Endothelial cell of umbilical vein (primary cell): ENCODE measurements around the gene SLC25A31. TPM values are rescaled to one million over a fixed set of nuclear protein-coding genes. Genes with fewer than 3 reads are reported as not detected.

Experiments
- BruUV-seq: library from RNA; stranded (reverse); fragments of 400-500 nt; replicated peaks from 2 replicates; lab custom pipeline; 2021; lab: Mats Ljungman, UMichigan
- CTCF ChIA-PET: fragments of 300-600, 350-600 bp; sonication (Branson Sonifier 250); formaldehyde crosslinking; loops from one replicate; lab custom pipeline; 2021; ENCODE audit warnings: antibody characterized with exemption, inconsistent platforms; lab: Charles Lee
- POLR2A ChIA-PET: fragments of 300-600, 350-600 bp; sonication (Branson Sonifier 250); formaldehyde crosslinking; loops from one replicate; lab custom pipeline; 2021; ENCODE audit warnings: antibody characterized with exemption, inconsistent platforms; lab: Charles Lee
- DNase-seq: peaks from one replicate; pipeline ENCODE4 v3.0.0-alpha.2; 2011; ENCODE audit warnings: low read depth, low spot score
- FAIRE-seq: peaks from 2 replicates; lab custom pipeline; 2011; peaks lifted over from hg19 to GRCh38; lab: Jason Lieb, UNC
- H2AFZ ChIP-seq: 2 replicates; pipeline ENCODE4 v1.6.0; 2012; ENCODE audit warnings: low read depth, low read length, control low read depth, inconsistent platforms
- H3K27ac ChIP-seq: 2 replicates; pipeline ENCODE4 v1.5.1; 2011; ENCODE audit warnings: low read depth, mild to moderate bottlenecking, control low read depth, low read length, moderate library complexity; ENCODE audit not compliant: insufficient read depth
- H3K27me3 ChIP-seq, 2 experiments: 2 replicates each; pipeline versions ENCODE4 v1.6.0 to v1.6.1; 2011; ENCODE audit warnings: low read length in 2 of 2, mixed read lengths in 1 of 2; ENCODE audit not compliant: control insufficient read depth in 2 of 2, insufficient read depth in 2 of 2
- H3K36me3 ChIP-seq, 2 experiments: 2 replicates in 1 of 2; 3 replicates in 1 of 2; pipeline ENCODE4 v1.5.1; 2011; ENCODE audit warnings: low read length in 2 of 2, mild to moderate bottlenecking in 1 of 2, moderate library complexity in 1 of 2; ENCODE audit not compliant: control insufficient read depth in 2 of 2, insufficient read depth in 2 of 2; ENCODE audit errors: extremely low read depth in 1 of 2
- H3K4me1 ChIP-seq: 3 replicates; pipeline ENCODE4 v1.5.1; 2011; ENCODE audit warnings: mild to moderate bottlenecking, low read length; ENCODE audit not compliant: control insufficient read depth, insufficient read depth; ENCODE audit errors: extremely low read depth
- H3K4me2 ChIP-seq: 2 replicates; pipeline ENCODE4 v1.6.1; 2011; ENCODE audit warnings: low read length, control low read depth, mixed read lengths; ENCODE audit not compliant: insufficient read depth
- H3K4me3 ChIP-seq, 3 experiments: fragments of 200-600 bp in 1 of 3; sonication (generic), shearing (Covaris generic) in 1 of 3; replicated peaks in 1 of 3; 2 replicates each; pipeline ENCODE4 v1.5.1; 2011 to 2016; ENCODE audit warnings: control low read depth in 3 of 3, low read length in 3 of 3, mild to moderate bottlenecking in 2 of 3, inconsistent platforms in 1 of 3, low read depth in 1 of 3, moderate library complexity in 1 of 3; ENCODE audit not compliant: insufficient read depth in 1 of 3
- H3K79me2 ChIP-seq: 2 replicates; pipeline ENCODE4 v1.6.0; 2012; ENCODE audit warnings: low read length, inconsistent platforms; ENCODE audit not compliant: control insufficient read depth, insufficient read depth
- H3K9ac ChIP-seq: replicated peaks from 2 replicates; pipeline ENCODE3; 2011; ENCODE audit warnings: low read length, control low read depth; ENCODE audit not compliant: insufficient read depth; ENCODE audit errors: extremely low read depth
- H3K9me1 ChIP-seq: replicated peaks from 3 replicates; pipeline ENCODE4 v1.6.0; 2011; ENCODE audit warnings: mild to moderate bottlenecking, low read length; ENCODE audit not compliant: control insufficient read depth, insufficient read depth; ENCODE audit errors: extremely low read depth
- H3K9me3 ChIP-seq: replicated peaks from 2 replicates; pipeline ENCODE4 v1.5.1; 2012; ENCODE audit warnings: low read length, inconsistent platforms; ENCODE audit not compliant: control insufficient read depth, insufficient read depth
- H4K20me1 ChIP-seq: replicated peaks from 2 replicates; pipeline ENCODE3; 2011; ENCODE audit warnings: mild to moderate bottlenecking, low read length; ENCODE audit not compliant: control insufficient read depth, insufficient read depth; ENCODE audit errors: extremely low read depth
- CTCF ChIP-seq, 2 donors: IDR thresholded peaks; 1 replicate in 1 of 2; 2 replicates in 1 of 2; pipeline ENCODE4 v1.5.1; 2011; ENCODE audit warnings: low read length in 2 of 2, mild to moderate bottlenecking in 2 of 2, moderate library complexity in 2 of 2, control low read depth in 1 of 2, inconsistent platforms in 1 of 2, low read depth in 1 of 2; ENCODE audit not compliant: insufficient read depth in 1 of 2; ENCODE audit errors: extremely low read depth in 1 of 2
- EZH2 ChIP-seq: IDR thresholded peaks from 2 replicates; pipeline ENCODE4 v1.6.1; 2012; ENCODE audit warnings: borderline replicate concordance, low read depth, mild to moderate bottlenecking, moderate library complexity, low read length, inconsistent platforms; ENCODE audit not compliant: severe bottlenecking
- FOS ChIP-seq: IDR thresholded peaks from 2 replicates; pipeline ENCODE4 v1.6.1; 2011; ENCODE audit warnings: mild to moderate bottlenecking, low read length, moderate library complexity, borderline replicate concordance; ENCODE audit not compliant: insufficient read depth
- GATA2 ChIP-seq: IDR thresholded peaks from 2 replicates; pipeline ENCODE4 v1.7.0; 2011; ENCODE audit warnings: low read depth, mild to moderate bottlenecking, moderate library complexity, mixed read lengths, low read length; ENCODE audit not compliant: insufficient read length, insufficient read depth
- JUN ChIP-seq: IDR thresholded peaks from 2 replicates; pipeline ENCODE4 v1.6.1; 2011; ENCODE audit warnings: borderline replicate concordance, low read depth; ENCODE audit not compliant: insufficient read length, insufficient read depth
- MAX ChIP-seq: IDR thresholded peaks from 2 replicates; pipeline ENCODE4 v1.6.1; 2011; ENCODE audit not compliant: insufficient read depth, insufficient read length
- MYC ChIP-seq: IDR thresholded peaks from one replicate; pipeline ENCODE4 v1.6.1; 2011; ENCODE audit warnings: mild to moderate bottlenecking, low read depth, low read length
- POLR2A ChIP-seq: IDR thresholded peaks from 2 replicates; pipeline ENCODE4 v1.6.1; 2012; ENCODE audit warnings: low read depth, mild to moderate bottlenecking, control low read depth, low read length
- POLR2AphosphoS5 ChIP-seq: IDR thresholded peaks from 2 replicates; pipeline ENCODE4 v1.6.1; 2012; ENCODE audit warnings: low read depth, mild to moderate bottlenecking, control low read depth, low read length, moderate library complexity; ENCODE audit not compliant: insufficient read depth
- dilution Hi-C: fragments of 300-500 bp; cut with MboI; formaldehyde crosslinking; loops from one replicate; pipeline ENCODE4 v1.15.0; 2019; ENCODE audit warnings: low sequenced_read_pairs; ENCODE audit not compliant: extremely low pct_ligation_motif_present
- intact Hi-C: fragments of 100-400 bp; cut with micrococcal nuclease; formaldehyde crosslinking; loops from one replicate; pipeline ENCODE4 v1.10.0; 2022
- polyA plus RNA-seq, 4 experiments: library from polyadenylated mRNA; depleted of rRNA in 3 of 4; stranded (reverse) in 3 of 4; unstranded in 1 of 4; fragments of >200 nt; gene quantifications; 2 replicates each; pipeline versions ENCODE4 v1.2.1 to v1.2.3, GENCODE V29; 2011 to 2012; ENCODE audit warnings: missing spikeins in 1 of 4
- total RNA-seq: library from RNA; stranded (reverse); gene quantifications from 2 replicates; pipeline ENCODE4 v1.2.3, GENCODE V29; 2021

The SLC25A31 gene
- total and polyA plus RNA-seq, 2 donors (not counting 3 experiments of a cell fraction or from before 2014, with no cell fraction given): not detected

DNA sequence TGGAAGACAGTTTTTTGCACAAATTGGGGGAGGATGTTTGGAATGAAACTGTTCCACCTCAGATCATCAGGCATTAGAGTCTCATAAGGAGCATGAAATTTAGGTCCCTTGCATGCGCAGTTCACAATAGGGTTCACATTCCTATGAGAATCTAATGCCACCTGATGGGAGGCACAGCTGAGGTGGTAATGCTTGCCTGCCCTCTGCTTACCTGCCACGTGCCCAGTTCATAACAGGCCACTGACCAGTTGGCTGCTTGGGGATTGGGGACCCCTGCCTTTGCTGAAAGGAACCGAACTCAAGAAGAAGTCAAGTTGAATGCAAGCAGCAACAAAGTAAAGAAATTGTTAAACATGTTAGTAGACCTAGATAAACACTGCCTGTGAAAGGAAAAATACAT lies 47.3 kb downstream of the SLC25A31 start:
- FAIRE-seq: no peak
- ChIA-PET CTCF (no interaction called here), POLR2A (no interaction called here)
- Histone ChIP-seq H3K9me3 (no peaks in the 10 kb centered on the region), H3K9me1 (no peaks in the 10 kb centered on the region), H3K9ac (no peak overlapping the region), H3K4me3 (no peak overlapping the region), H3K79me2 (no peaks in the 10 kb centered on the region), H3K27ac (no peak overlapping the region), H3K36me3 (no peaks in the 10 kb centered on the region), H3K4me1 (peaks cover 2% of the 10 kb centered on the region), H3K4me2 (no peak overlapping the region), H2AFZ (no peak overlapping the region), H4K20me1 (no peaks in the 10 kb centered on the region), H3K27me3 (peaks cover 0 to 3% of the 10 kb centered on the region in 2 experiments)
- intact Hi-C loops: no loop called here
- dilution Hi-C loops: no loop called here
- no peak for DNase-seq
- TF ChIP-seq POLR2A: no peak
- no TSS peak for BruUV-seq

DNA sequence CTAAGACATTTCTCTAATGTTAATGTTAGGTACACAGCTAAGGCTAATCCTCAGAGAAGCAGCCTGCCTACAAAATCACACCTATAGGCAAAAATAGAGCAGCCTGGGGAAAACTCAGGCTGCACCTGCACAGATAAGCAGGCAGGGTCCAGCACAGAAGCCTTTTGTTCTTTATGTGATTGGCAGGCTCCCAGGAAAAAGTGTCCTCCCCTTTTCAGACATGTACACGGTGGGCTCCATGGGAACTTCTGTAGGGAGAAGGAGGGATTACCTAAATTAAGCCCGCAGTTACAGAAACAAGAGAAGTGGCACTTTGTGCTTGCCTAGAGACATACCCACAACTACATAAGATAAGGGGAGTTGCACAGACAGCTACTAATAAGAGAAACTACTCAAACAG lies 47.9 kb downstream of the SLC25A31 start:
- Histone ChIP-seq H3K4me1 (peaks cover 2% of the 10 kb centered on the region), H3K9ac (no peak overlapping the region), H3K36me3 (no peaks in the 10 kb centered on the region), H3K9me1 (no peaks in the 10 kb centered on the region), H3K4me3 (no peak overlapping the region), H3K9me3 (no peaks in the 10 kb centered on the region), H4K20me1 (no peaks in the 10 kb centered on the region), H3K27me3 (peaks cover 0 to 3% of the 10 kb centered on the region in 2 experiments), H3K4me2 (no peak overlapping the region), H2AFZ (no peak overlapping the region), H3K79me2 (no peaks in the 10 kb centered on the region), H3K27ac (no peak overlapping the region)
- POLR2A ChIA-PET: no interaction called here
- intact Hi-C loops: no loop called here
- CTCF ChIA-PET: no interaction called here
- BruUV-seq: no TSS peak
- DNase-seq: no peak
- TF ChIP-seq MYC (no peak), MAX (no peak), POLR2A (no peak), JUN (no peak), FOS (no peak), GATA2 (no peak), POLR2AphosphoS5 (no peak), EZH2 (no peak), CTCF (IDR thresholded peaks at IDR 0.05; ENCODE audit: extremely low read depth in 1 of 2, insufficient read depth in 1 of 2, low read depth in 1 of 2, low read length in 2 of 2) (no peak)
- dilution Hi-C loops: no loop called here
- FAIRE-seq: no peak
